GM21447 (cell line): ENCODE data around the gene ARID5B.

Experiments
- ATAC-seq: cut with Tn5 transposase; IDR thresholded peaks from one replicate; pipeline ENCODE4 v1.9.1; 2021; ENCODE audit not compliant: unreplicated experiment

The ARID5B gene

GRCh38 chr10:62046522-62047227 is 145.2 kb downstream of the ARID5B start:
- ATAC-seq, result peak; percentile 38

- ATAC-seq, result no peak
Observed at GRCh38 chr10:62047228-62047892, 145.9 kb downstream of the ARID5B start.

GRCh38 chr10:62047960-62048383 is 146.5 kb downstream of the ARID5B start:
- ATAC-seq, result no peak

- no peak for ATAC-seq
Observed at GRCh38 chr10:62048470-62048869, 147.0 kb downstream of the ARID5B start.

- ATAC-seq, result no peak
Observed at GRCh38 chr10:62048919-62049623, 147.6 kb downstream of the ARID5B start.

- no peak for ATAC-seq
Observed at GRCh38 chr10:62049624-62050345, 148.3 kb downstream of the ARID5B start.

GRCh38 chr10:62050346-62050892 is 148.9 kb downstream of the ARID5B start:
- ATAC-seq, result no peak

- ATAC-seq, result peak; percentile 37
Observed at GRCh38 chr10:62050893-62051433, 149.5 kb downstream of the ARID5B start.

GRCh38 chr10:62052276-62052675 is 150.8 kb downstream of the ARID5B start:
- ATAC-seq, result no peak

- ATAC-seq, result no peak
Observed at GRCh38 chr10:62053860-62054259, 152.4 kb downstream of the ARID5B start.

GRCh38 chr10:62054408-62054807 is 152.9 kb downstream of the ARID5B start:
- no peak for ATAC-seq

- ATAC-seq, result no peak
Observed at GRCh38 chr10:62054830-62055229, 153.3 kb downstream of the ARID5B start.

GRCh38 chr10:62056219-62056618 is 154.7 kb downstream of the ARID5B start:
- no peak for ATAC-seq

GRCh38 chr10:62056698-62057097 is 155.2 kb downstream of the ARID5B start:
- no peak for ATAC-seq

GRCh38 chr10:62057359-62057758 is 155.9 kb downstream of the ARID5B start:
- ATAC-seq, result no peak

GRCh38 chr10:62057850-62058249 is 156.4 kb downstream of the ARID5B start:
- no peak for ATAC-seq

- no peak for ATAC-seq
Observed at GRCh38 chr10:62058476-62058875, 157.0 kb downstream of the ARID5B start.

GRCh38 chr10:62058896-62059216 is 157.4 kb downstream of the ARID5B start:
- ATAC-seq, result no peak

- no peak for ATAC-seq
Observed at GRCh38 chr10:62059217-62059920, 157.9 kb downstream of the ARID5B start.

GRCh38 chr10:62062028-62062427 is 160.5 kb downstream of the ARID5B start:
- ATAC-seq, result no peak
